Measurements from ENCODE around the gene HSPBP1. TPM values are rescaled to one million over a fixed set of nuclear protein-coding genes. Genes with fewer than 3 reads are reported as not detected.

Gene HSPBP1
- total RNA-seq, 1 experiment from 2014 or later, result 122 TPM

DNA sequence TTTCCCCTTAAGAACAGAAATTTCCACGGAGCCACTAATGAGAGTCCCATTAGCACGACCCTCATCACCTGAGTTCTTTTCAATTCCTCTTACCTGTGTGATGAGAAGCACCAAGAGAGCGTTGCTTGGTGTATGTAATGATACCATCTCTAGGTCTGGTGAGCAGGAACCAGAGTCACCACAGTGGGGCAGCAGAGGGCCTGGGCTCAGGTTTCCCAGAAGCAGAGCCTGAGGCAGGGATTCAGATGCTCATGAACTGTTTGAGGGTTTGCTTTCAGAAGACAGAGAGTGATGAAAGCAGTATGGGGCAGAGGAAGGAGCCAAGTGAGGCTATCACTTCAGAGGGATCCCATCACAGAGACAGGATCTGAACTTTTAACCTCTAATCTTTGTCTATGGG lies 67.5 kb downstream of the HSPBP1 start:
- Histone ChIP-seq H3K27ac (ENCODE audit: low read length) (no peak overlapping the region), H3K9me2 (replicated peaks; ENCODE audit: low read length) (no peaks in the 10 kb centered on the region), H3K79me2 (ENCODE audit: low read length) (no peaks in the 10 kb centered on the region), H3K4me3 (ENCODE audit: low read length) (no peak overlapping the region), H3K27me3 (ENCODE audit: low read length) (no peaks in the 10 kb centered on the region), H4K20me1 (ENCODE audit: low read length) (no peaks in the 10 kb centered on the region), H2AFZ (ENCODE audit: low read length) (no peak overlapping the region), H3F3A (ENCODE audit: low read length, unreplicated experiment) (peaks cover 8% of the 10 kb centered on the region), H3K9ac (ENCODE audit: low read length) (no peak overlapping the region), H3K4me1 (ENCODE audit: insufficient read depth, low read length) (peaks cover 37% of the 10 kb centered on the region), H3K9me3 (ENCODE audit: low read length) (no peaks in the 10 kb centered on the region), H3K36me3 (ENCODE audit: low read depth, low read length) (no peaks in the 10 kb centered on the region), H3K4me2 (ENCODE audit: low read length) (no peak overlapping the region)
- TF ChIP-seq EZH2 (IDR thresholded peaks at IDR 0.05; ENCODE audit: low read length, unreplicated experiment) (no peak), EZH2phosphoT487 (IDR thresholded peaks at IDR 0.05; ENCODE audit: borderline replicate concordance, low read length) (no peak)
- TF ChIP-seq, protein P1, sequence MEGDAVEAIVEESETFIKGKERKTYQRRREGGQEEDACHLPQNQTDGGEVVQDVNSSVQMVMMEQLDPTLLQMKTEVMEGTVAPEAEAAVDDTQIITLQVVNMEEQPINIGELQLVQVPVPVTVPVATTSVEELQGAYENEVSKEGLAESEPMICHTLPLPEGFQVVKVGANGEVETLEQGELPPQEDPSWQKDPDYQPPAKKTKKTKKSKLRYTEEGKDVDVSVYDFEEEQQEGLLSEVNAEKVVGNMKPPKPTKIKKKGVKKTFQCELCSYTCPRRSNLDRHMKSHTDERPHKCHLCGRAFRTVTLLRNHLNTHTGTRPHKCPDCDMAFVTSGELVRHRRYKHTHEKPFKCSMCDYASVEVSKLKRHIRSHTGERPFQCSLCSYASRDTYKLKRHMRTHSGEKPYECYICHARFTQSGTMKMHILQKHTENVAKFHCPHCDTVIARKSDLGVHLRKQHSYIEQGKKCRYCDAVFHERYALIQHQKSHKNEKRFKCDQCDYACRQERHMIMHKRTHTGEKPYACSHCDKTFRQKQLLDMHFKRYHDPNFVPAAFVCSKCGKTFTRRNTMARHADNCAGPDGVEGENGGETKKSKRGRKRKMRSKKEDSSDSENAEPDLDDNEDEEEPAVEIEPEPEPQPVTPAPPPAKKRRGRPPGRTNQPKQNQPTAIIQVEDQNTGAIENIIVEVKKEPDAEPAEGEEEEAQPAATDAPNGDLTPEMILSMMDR (conservative IDR thresholded peaks at IDR 0.05; ENCODE audit: low read depth, low read length), result peak; percentile 99
- intact Hi-C loops (cut with micrococcal nuclease), result loop anchor here (1.0 to 10.0 kb wide), 6 partner anchors 40 to 206 kb away; partner anchors contain the start of genes KMT5C, PPP6R1, RPL28 and TMEM238
- DNase-seq (peak; percentile 95), ATAC-seq (peak; percentile 29)
- ChIA-PET POLR2A (ENCODE audit: unreplicated experiment) (no interaction called here), CTCF (no interaction called here)
- BruUV-seq (replicated peaks), result no TSS peak

Small RNAs within 50 kb of the gene (microRNA-seq; reads per million reads assigned to microRNA genes)
- 3.8 reads per million, percentile 15 among the genes with 10 or more reads in this experiment for gene MIR6802 (ENCODE audit: unreplicated experiment)
- 5.0 reads per million, percentile 22 among the genes with 10 or more reads in this experiment for gene MIR6803 (ENCODE audit: unreplicated experiment)
- 1.8 reads per million for gene MIR6804 (ENCODE audit: unreplicated experiment)

Other genes with a start within 250 kb of the HSPBP1 start
- 0.58 TPM in 1 of 2 replicates, not detected in the other for gene GP6, start 241.8 kb downstream of the HSPBP1 start, total RNA-seq (2014; rRNA removed)
- gene RDH13, start 217.0 kb downstream of the HSPBP1 start, total RNA-seq (2014; rRNA removed), result 80.4 and 85.7 TPM in 2 replicates
- gene EPS8L1, start 204.2 kb downstream of the HSPBP1 start, total RNA-seq (2014; rRNA removed), result 75.3 and 75.8 TPM in 2 replicates
- 136 and 180 TPM in 2 replicates for gene PPP1R12C, start 162.5 kb downstream of the HSPBP1 start, total RNA-seq (2014; rRNA removed)
- gene TNNT1, start 130.9 kb downstream of the HSPBP1 start, total RNA-seq (2014; rRNA removed), result 266 and 317 TPM in 2 replicates
- gene TNNI3, start 122.4 kb downstream of the HSPBP1 start, total RNA-seq (2014; rRNA removed), result 32.4 and 40.1 TPM in 2 replicates
- 30.0 and 45.7 TPM in 2 replicates for gene DNAAF3, start 113.5 kb downstream of the HSPBP1 start, total RNA-seq (2014; rRNA removed)
- gene SYT5, start 99.8 kb downstream of the HSPBP1 start, total RNA-seq (2014; rRNA removed), result 0.40 and 2.5 TPM in 2 replicates
- 8.1 and 10.9 TPM in 2 replicates for gene PTPRH, start 70.6 kb downstream of the HSPBP1 start, total RNA-seq (2014; rRNA removed)
- 11.1 and 11.8 TPM in 2 replicates for gene TMEM86B, start 51.3 kb downstream of the HSPBP1 start, total RNA-seq (2014; rRNA removed)
- 159 and 221 TPM in 2 replicates for gene PPP6R1, start 21.1 kb downstream of the HSPBP1 start, total RNA-seq (2014; rRNA removed)
- gene BRSK1, start 3.9 kb upstream of the HSPBP1 start, total RNA-seq (2014; rRNA removed), result 5.1 and 8.7 TPM in 2 replicates
- not detected in 2 replicates for gene TMEM150B, start 45.2 kb upstream of the HSPBP1 start, total RNA-seq (2014; rRNA removed)
- 21.9 and 36.6 TPM in 2 replicates for gene KMT5C, start 59.8 kb upstream of the HSPBP1 start, total RNA-seq (2014; rRNA removed)
- gene COX6B2, start 74.6 kb upstream of the HSPBP1 start, total RNA-seq (2014; rRNA removed), result 0.80 and 2.4 TPM in 2 replicates
- gene GARIN5B, start 83.2 kb upstream of the HSPBP1 start, total RNA-seq (2014; rRNA removed), result not detected in 2 replicates
- gene IL11, start 90.4 kb upstream of the HSPBP1 start, total RNA-seq (2014; rRNA removed), result 7.5 and 10.7 TPM in 2 replicates
- gene TMEM190, start 96.7 kb upstream of the HSPBP1 start, total RNA-seq (2014; rRNA removed), result not detected in 2 replicates
- gene TMEM238, start 104.2 kb upstream of the HSPBP1 start, total RNA-seq (2014; rRNA removed), result 22.1 and 22.8 TPM in 2 replicates
- gene RPL28, start 105.8 kb upstream of the HSPBP1 start, total RNA-seq (2014; rRNA removed), result 550 and 836 TPM in 2 replicates
- gene UBE2S, start 127.7 kb upstream of the HSPBP1 start, total RNA-seq (2014; rRNA removed), result 2,068 and 2,245 TPM in 2 replicates
- gene SHISA7, start 163.2 kb upstream of the HSPBP1 start, total RNA-seq (2014; rRNA removed), result not detected in 2 replicates
- gene ISOC2, start 181.5 kb upstream of the HSPBP1 start, total RNA-seq (2014; rRNA removed), result 251 and 270 TPM in 2 replicates
- gene C19orf85, start 184.6 kb upstream of the HSPBP1 start, total RNA-seq (2014; rRNA removed), result not detected in 2 replicates
- gene ZNF628, start 196.5 kb upstream of the HSPBP1 start, total RNA-seq (2014; rRNA removed), result 11.8 and 24.2 TPM in 2 replicates
- gene NAT14, start 205.1 kb upstream of the HSPBP1 start, total RNA-seq (2014; rRNA removed), result 17.5 and 21.0 TPM in 2 replicates
- gene SSC5D, start 208.3 kb upstream of the HSPBP1 start, total RNA-seq (2014; rRNA removed), result 0.17 TPM in 1 of 2 replicates, not detected in the other

Measured in PC-3 (cell line).